GM19043 (cell line): Measurements from ENCODE around the gene CXCL1.

Source experiments
- ATAC-seq: cut with Tn5 transposase; IDR thresholded peaks from one replicate; pipeline ENCODE4 v1.9.1; 2021; ENCODE audit warnings: low read depth; ENCODE audit not compliant: unreplicated experiment

CXCL1 gene

GRCh38 chr4:73850261-73850970 lies 18.8 kb upstream of the CXCL1 start:
- ATAC-seq: no peak

- ATAC-seq: no peak
Measured at GRCh38 chr4:73851293-73851692, 17.9 kb upstream of the CXCL1 start.

DNA sequence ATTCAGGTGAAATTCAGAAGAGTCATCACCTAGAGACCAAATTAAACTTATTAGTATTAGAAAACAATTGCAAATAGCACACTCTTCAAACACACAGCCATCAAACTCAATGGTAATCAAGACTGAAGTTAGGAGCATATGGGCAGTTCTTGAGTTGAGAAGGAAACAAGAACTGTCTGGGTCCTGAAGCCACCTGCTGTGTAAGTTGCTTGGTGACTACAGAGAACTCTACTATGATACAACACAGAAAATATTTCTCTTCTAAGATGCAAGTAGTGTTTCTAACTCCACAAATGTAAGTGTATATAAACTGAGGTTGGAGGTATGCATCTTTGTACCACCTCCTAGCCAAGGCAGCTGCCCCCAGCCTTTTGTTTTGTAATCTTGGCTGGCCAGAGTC lies 16.4 kb upstream of the CXCL1 start:
- ATAC-seq: no peak

GRCh38 chr4:73853246-73853704 lies 15.9 kb upstream of the CXCL1 start, which contains the start of gene PF4V1:
TSS of gene PF4V1 (plus strand) at chr4:73853296. CDS start at chr4:73853363, 67 bp downstream.
- no peak for ATAC-seq

DNA sequence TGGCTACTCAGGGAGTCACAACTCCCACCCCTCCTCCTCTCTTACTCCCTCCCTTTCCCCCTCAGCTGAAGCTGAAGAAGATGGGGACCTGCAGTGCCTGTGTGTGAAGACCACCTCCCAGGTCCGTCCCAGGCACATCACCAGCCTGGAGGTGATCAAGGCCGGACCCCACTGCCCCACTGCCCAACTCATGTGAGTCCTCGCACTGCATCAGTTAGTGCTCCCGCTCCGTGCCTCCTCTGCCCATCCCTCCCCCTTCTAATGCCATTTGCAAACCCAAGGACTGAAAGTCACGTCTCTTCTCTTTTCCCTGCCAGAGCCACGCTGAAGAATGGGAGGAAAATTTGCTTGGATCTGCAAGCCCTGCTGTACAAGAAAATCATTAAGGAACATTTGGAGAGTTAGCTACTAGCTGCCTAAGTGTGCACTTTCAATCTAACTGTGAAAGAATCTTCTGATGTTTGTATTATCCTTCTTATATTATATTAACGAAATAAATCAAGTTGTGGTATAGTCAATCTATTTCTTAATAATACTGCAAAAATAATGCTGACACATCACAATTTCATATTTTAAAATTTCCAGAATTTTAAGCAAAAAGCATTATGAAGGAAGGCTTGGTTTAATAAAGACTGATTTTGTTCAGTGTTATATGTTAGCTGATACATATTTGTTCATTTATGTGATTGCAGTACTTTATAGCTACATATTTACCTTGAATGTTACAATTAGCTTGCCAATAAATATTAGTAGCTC lies 15.3 kb upstream of the CXCL1 start:
- no peak for ATAC-seq

- ATAC-seq: no peak
Measured at GRCh38 chr4:73855406-73855805, 13.8 kb upstream of the CXCL1 start.

GRCh38 chr4:73856518-73856917 lies 12.7 kb upstream of the CXCL1 start:
- no peak for ATAC-seq

DNA sequence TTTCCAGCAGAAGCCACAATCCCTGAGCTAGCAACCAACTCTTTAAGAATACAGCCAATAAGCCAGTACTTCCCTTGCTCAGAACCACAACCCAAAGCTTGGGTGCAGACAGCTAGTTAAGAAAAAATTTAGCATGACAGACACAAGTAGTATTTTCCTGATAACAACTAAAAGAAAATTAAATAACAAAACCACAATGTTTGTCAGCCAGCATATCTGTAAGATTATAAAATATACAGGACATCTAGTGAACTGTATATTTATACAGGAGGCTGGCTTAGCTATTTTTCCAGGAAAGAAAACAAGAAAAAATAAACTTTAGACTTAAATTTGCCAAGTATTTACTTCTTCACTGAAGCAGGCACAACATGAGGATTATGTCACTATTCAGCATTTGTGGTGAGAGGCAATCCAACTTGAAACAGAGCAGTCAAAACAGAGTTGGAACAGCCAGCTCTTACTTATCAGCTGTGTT lies 9.5 kb upstream of the CXCL1 start:
- ATAC-seq: no peak

DNA sequence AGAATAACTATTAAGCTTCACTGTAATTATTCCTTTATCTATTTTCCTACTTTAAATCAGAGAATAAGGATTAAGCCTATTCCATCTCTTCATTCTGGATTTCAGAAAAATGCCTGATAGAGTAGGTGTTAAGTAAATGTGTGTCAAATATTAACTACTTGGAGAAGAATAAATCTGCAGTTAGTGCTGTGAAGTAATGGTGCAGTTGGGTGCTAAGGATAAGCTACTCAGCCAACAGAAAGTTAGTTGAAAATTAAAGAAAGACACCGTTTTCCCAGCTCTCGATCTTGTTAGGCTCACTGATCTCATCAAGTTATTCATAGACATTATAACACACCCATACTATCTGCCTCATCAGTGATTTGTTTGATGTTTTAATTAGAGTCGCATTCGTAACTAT lies 9.0 kb upstream of the CXCL1 start:
- no peak for ATAC-seq

- ATAC-seq: no peak
Measured at GRCh38 chr4:73860917-73861316, 8.3 kb upstream of the CXCL1 start.

DNA sequence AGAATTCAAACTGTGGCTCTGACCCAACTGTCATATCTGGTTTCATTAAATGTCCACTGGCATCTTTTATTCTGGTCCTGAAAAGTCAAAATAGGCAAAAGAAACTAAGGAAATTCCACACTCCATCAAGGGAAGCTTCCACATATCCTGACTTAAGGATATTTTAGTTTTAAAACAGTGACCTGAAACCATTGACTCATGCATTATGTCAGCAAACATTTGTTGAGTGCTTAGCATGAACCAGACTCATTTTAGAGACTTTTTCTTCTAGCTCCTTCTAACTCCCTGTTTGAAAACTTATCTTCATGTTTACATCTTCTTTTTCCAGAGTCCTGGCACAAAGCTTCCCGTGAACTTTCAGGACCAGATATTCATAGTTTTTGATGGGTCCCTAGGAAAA lies 6.9 kb upstream of the CXCL1 start:
- no peak for ATAC-seq

DNA sequence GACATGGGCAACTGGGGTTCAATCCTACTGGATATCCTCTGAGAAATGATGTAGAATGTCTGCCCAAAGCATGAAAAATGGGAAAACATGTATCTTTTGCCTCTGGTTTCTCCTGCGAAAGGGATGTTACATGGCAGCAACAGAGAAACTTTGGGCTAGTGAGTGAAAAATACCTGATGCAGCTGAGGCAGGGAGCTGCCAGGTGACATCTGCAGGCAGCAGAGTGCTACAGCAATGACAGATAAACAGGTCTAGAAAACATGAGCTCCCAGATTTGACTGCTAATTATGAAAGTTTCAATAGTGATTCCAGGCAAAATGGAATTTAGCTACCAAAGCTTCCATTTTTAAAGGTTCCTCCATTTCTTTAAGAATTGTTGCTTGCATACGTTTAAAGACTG lies 4.8 kb upstream of the CXCL1 start:
- ATAC-seq: no peak

DNA sequence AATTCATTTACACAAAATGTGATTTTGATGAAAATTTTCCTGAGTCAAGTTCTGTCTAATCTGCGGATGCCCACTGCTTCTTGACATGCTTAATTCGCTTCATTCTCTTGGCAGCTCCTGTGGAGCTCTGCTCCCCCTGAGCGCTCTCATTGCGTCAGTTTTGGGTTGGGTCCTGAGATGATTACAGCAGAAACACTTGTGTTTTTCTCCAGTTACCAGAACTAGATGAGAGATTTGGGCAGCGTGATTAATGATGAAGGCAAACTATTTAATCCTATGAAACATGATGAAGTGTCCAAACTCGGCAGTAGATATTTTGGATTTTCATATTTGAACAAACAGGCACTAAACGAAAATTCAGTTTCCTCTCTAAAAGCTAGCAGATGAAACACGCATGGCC lies 4.2 kb upstream of the CXCL1 start:
- ATAC-seq: no peak

- no peak for ATAC-seq
Measured at GRCh38 chr4:73865431-73866096, 3.6 kb upstream of the CXCL1 start.

GRCh38 chr4:73866246-73866645 lies 2.9 kb upstream of the CXCL1 start:
- ATAC-seq: no peak

DNA sequence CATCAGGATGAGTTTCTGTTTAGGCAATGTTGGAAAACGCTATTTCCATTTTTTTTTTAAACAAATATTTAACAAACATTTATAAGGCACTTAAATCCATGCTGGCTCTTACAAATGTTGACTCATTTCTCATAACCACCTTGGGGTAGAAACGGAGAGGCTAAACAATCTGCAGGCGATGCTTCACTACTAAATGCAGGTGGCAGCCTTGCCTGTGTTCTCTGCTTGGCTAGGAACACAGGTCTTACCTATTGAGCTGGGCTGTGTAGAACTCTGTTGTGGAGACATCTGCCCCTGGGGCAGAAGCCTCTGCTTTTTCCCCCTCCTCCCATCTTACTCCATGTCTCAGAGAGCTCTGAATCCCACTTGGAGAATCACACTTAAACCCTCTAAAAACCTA lies 1.4 kb upstream of the CXCL1 start:
- ATAC-seq: no peak

DNA sequence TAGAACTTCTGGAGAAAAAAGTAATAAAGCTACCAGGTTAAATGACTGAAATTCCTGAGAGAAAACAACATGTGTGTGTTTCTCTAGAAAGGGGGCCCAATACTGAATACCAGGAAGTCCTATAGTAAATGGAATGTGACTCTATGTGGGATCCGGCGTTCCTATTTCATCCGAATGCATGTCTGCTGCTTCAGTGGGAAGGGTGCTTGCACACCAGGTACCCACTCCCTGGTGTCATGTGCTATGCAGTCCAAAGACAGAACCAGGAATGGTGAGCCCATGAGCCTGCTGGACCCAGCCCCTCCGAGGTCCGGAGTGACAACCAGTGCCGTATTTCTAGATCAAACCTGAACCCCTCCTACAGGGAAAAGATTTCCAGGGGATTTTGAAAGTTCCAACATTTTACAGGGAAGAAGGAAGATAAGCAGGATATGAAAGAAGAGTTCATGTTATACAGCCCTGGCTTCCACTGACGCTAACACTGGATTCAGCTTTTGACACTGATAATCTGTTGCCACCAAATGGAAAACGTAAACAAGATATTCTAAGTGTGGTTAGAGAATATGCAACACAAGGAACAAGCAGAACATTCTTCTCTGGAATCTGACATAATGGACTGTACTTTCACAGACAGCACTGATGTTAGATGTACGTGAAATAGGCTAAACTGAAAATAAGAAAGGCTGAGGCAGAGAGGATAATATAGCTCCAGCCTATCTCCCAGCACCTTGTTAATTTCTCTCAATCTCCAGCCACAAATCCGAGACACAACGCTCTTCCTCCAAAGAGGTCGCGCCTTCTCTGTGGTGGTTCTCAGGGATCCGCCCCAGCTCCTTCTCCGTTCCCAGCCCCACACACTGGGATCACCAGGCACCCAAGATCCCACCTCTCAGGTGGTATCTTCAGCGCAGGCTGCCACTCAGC lies 725 bp upstream of the CXCL1 start:
- ATAC-seq: no peak

DNA sequence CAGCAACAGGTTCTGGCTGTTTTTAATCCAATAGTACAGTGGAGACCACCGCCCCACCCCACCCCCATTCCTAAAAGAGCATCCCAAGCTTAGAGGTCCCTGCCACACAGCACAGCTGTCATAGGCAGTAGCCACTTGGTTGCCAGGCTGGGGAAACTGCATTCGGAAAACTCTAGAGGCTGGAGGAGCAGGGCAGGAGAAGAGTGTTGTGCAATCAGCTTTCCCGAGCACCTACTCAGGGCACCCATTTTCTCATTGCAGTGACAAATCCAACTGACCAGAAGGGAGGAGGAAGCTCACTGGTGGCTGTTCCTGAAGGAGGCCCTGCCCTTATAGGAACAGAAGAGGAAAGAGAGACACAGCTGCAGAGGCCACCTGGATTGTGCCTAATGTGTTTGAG lies 1.1 kb downstream of the CXCL1 start:
- ATAC-seq: no peak

DNA sequence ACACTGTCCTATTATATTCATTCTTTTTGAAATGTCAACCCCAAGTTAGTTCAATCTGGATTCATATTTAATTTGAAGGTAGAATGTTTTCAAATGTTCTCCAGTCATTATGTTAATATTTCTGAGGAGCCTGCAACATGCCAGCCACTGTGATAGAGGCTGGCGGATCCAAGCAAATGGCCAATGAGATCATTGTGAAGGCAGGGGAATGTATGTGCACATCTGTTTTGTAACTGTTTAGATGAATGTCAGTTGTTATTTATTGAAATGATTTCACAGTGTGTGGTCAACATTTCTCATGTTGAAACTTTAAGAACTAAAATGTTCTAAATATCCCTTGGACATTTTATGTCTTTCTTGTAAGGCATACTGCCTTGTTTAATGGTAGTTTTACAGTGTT lies 1.6 kb downstream of the CXCL1 start:
- no peak for ATAC-seq

- ATAC-seq: no peak
Measured at GRCh38 chr4:73871511-73872310, 2.5 kb downstream of the CXCL1 start.
